SU-DHL-6 (cell line): Measurements from ENCODE around the gene KCND3.

ENCODE experiments used
- H2AFZ ChIP-seq: fragments of 200-600 bp; sonication (generic); 2 replicates; pipeline ENCODE4 v1.6.1; 2014; ENCODE audit warnings: low read depth, mild to moderate bottlenecking, moderate library complexity, mixed read lengths, antibody characterized with exemption, low read length; ENCODE audit not compliant: severe bottlenecking
- H3F3A ChIP-seq: fragments of 200-600 bp; shearing (Covaris generic); 2 replicates; pipeline ENCODE4 v1.6.0; 2016; ENCODE audit warnings: antibody characterized with exemption, mild to moderate bottlenecking; ENCODE audit not compliant: insufficient read depth
- H3K27ac ChIP-seq: fragments of 200-600 bp; sonication (generic); 2 replicates; pipeline ENCODE4 v1.5.1; 2016; ENCODE audit warnings: low read depth, mild to moderate bottlenecking, low read length, moderate library complexity, mixed read lengths
- H3K27me3 ChIP-seq: fragments of 200-600 bp; sonication (generic), shearing (Covaris generic); 2 replicates; pipeline ENCODE4 v1.6.0; 2014; ENCODE audit warnings: mild to moderate bottlenecking, low read length
- H3K36me3 ChIP-seq: fragments of 200-600 bp; sonication (generic); 2 replicates; pipeline ENCODE4 v1.6.1; 2014; ENCODE audit warnings: mild to moderate bottlenecking, low read length, mixed read lengths
- H3K4me2 ChIP-seq: fragments of 300-600, 200-600 bp; shearing (Covaris generic), sonication (generic); 2 replicates; pipeline ENCODE4 v1.6.0; 2014; ENCODE audit warnings: low read length, low read depth, mild to moderate bottlenecking; ENCODE audit not compliant: poor library complexity, severe bottlenecking
- H3K4me3 ChIP-seq: fragments of 200-600 bp; sonication (generic); 2 replicates; pipeline ENCODE4 v1.5.1; 2014; ENCODE audit warnings: antibody characterized with exemption, low read length, mild to moderate bottlenecking, mixed read lengths; ENCODE audit not compliant: insufficient read depth, poor library complexity, severe bottlenecking
- H3K79me2 ChIP-seq: fragments of 200-600 bp; sonication (generic); 2 replicates; pipeline ENCODE4 v1.6.1; 2014; ENCODE audit warnings: mild to moderate bottlenecking, low read length, moderate library complexity; ENCODE audit not compliant: insufficient read depth
- H3K9ac ChIP-seq: fragments of 200-600 bp; sonication (generic); 2 replicates; pipeline ENCODE4 v1.7.0; 2014; ENCODE audit warnings: mild to moderate bottlenecking, low read length
- H3K9me2 ChIP-seq: fragments of 200-600 bp; sonication (generic); replicated peaks from 2 replicates; pipeline ENCODE4 v1.6.1; 2014; ENCODE audit warnings: low read length; ENCODE audit not compliant: insufficient read depth
- H3K9me3 ChIP-seq: fragments of 200-600 bp; sonication (generic); 2 replicates; pipeline ENCODE4 v1.6.1; 2014; ENCODE audit warnings: low read length, mixed read lengths; ENCODE audit not compliant: insufficient read depth
- H4K20me1 ChIP-seq: fragments of 200-600 bp; sonication (generic); 2 replicates; pipeline ENCODE4 v1.6.1; 2014; ENCODE audit warnings: low read depth, mild to moderate bottlenecking, antibody characterized with exemption, low read length, moderate library complexity, mixed read lengths
- CTCF ChIP-seq: fragments of 200-600 bp; sonication (generic); IDR thresholded peaks from one replicate; pipeline ENCODE4 v1.5.1; 2017; ENCODE audit warnings: antibody characterized with exemption, mild to moderate bottlenecking, low read length, moderate library complexity; ENCODE audit not compliant: insufficient read depth, poor library complexity, severe bottlenecking
- EZH2phosphoT487 ChIP-seq: fragments of 200-600 bp; sonication (generic), shearing (Covaris generic); conservative IDR thresholded peaks from 2 replicates; pipeline ENCODE4 v1.6.1; 2018; ENCODE audit warnings: mild to moderate bottlenecking, antibody characterized with exemption, low read length, moderate library complexity, mixed read lengths

KCND3 gene

GRCh38 chr1:111864862-111865261 lies 124.6 kb downstream of the KCND3 start:
- Histone ChIP-seq H3K36me3 (no peaks in the 10 kb centered on the region), H3K9ac (no peak overlapping the region), H3F3A (no peaks in the 10 kb centered on the region), H3K27ac (no peak overlapping the region), H3K9me3 (no peaks in the 10 kb centered on the region), H3K27me3 (no peaks in the 10 kb centered on the region), H3K9me2 (no peaks in the 10 kb centered on the region), H3K4me2 (no peak overlapping the region), H4K20me1 (no peaks in the 10 kb centered on the region), H2AFZ (no peak overlapping the region), H3K4me3 (no peak overlapping the region), H3K79me2 (no peaks in the 10 kb centered on the region)
- TF ChIP-seq CTCF (no peak), EZH2phosphoT487 (no peak)

GRCh38 chr1:111863401-111863800 lies 126.1 kb downstream of the KCND3 start:
- Histone ChIP-seq H2AFZ (no peak overlapping the region), H3K27ac (no peak overlapping the region), H3K79me2 (no peaks in the 10 kb centered on the region), H3K36me3 (no peaks in the 10 kb centered on the region), H3K9me3 (no peaks in the 10 kb centered on the region), H3K27me3 (no peaks in the 10 kb centered on the region), H3K4me3 (no peak overlapping the region), H4K20me1 (no peaks in the 10 kb centered on the region), H3F3A (no peaks in the 10 kb centered on the region), H3K9me2 (no peaks in the 10 kb centered on the region), H3K9ac (no peak overlapping the region), H3K4me2 (no peak overlapping the region)
- no peak for TF ChIP-seq CTCF
- TF ChIP-seq EZH2phosphoT487 = no peak

GRCh38 chr1:111862599-111862998 lies 126.9 kb downstream of the KCND3 start:
- TF ChIP-seq EZH2phosphoT487 = no peak
- TF ChIP-seq CTCF = no peak
- Histone ChIP-seq H3K4me2 (no peak overlapping the region), H3K36me3 (no peaks in the 10 kb centered on the region), H3F3A (no peaks in the 10 kb centered on the region), H3K79me2 (no peaks in the 10 kb centered on the region), H3K9ac (no peak overlapping the region), H2AFZ (no peak overlapping the region), H3K27me3 (no peaks in the 10 kb centered on the region), H3K9me2 (no peaks in the 10 kb centered on the region), H3K4me3 (no peak overlapping the region), H4K20me1 (no peaks in the 10 kb centered on the region), H3K27ac (no peak overlapping the region), H3K9me3 (no peaks in the 10 kb centered on the region)
